Astrocyte (in vitro differentiated cells and primary cell): ENCODE data around the gene LAMA4. TPM values are rescaled to one million over a fixed set of nuclear protein-coding genes. Genes with fewer than 3 reads are reported as not detected.

Experiments used
- DNase-seq: peaks from one replicate; pipeline ENCODE4 v3.0.0-alpha.2; 2010; ENCODE audit warnings: low read depth
- FAIRE-seq: peaks from 2 replicates; lab custom pipeline; 2011; peaks lifted over from hg19 to GRCh38; lab: Jason Lieb, UNC
- H2AFZ ChIP-seq: 2 replicates; pipeline ENCODE4 v1.6.0; 2012; ENCODE audit warnings: low read depth, low read length, inconsistent platforms
- H3K27ac ChIP-seq: 2 replicates; pipeline ENCODE4 v1.5.1; 2011; ENCODE audit warnings: low read depth, low read length, inconsistent platforms
- H3K27me3 ChIP-seq: 2 replicates; pipeline ENCODE4 v1.6.0; 2011; ENCODE audit warnings: low read length, inconsistent platforms; ENCODE audit not compliant: insufficient read depth
- H3K36me3 ChIP-seq: 2 replicates; pipeline ENCODE4 v1.5.1; 2011; ENCODE audit warnings: low read length, inconsistent platforms; ENCODE audit not compliant: insufficient read depth
- H3K4me1 ChIP-seq: 2 replicates; pipeline ENCODE4 v1.5.1; 2011; ENCODE audit warnings: low read length, inconsistent platforms; ENCODE audit not compliant: insufficient read depth
- H3K4me2 ChIP-seq: 2 replicates; pipeline ENCODE4 v1.6.0; 2012; ENCODE audit warnings: low read length, inconsistent platforms
- H3K4me3 ChIP-seq: 2 replicates; pipeline ENCODE4 v1.5.1; 2011; ENCODE audit warnings: low read depth, mild to moderate bottlenecking, low read length, inconsistent platforms; ENCODE audit not compliant: insufficient read depth
- H3K79me2 ChIP-seq: 2 replicates; pipeline ENCODE4 v1.6.0; 2012; ENCODE audit warnings: mild to moderate bottlenecking, low read length, inconsistent platforms; ENCODE audit not compliant: insufficient read depth
- H3K9ac ChIP-seq: 2 replicates; pipeline ENCODE4 v1.6.0; 2012; ENCODE audit warnings: mild to moderate bottlenecking, low read length, inconsistent platforms
- H3K9me3 ChIP-seq: 2 replicates; pipeline ENCODE4 v1.5.1; 2012; ENCODE audit warnings: low read depth, mild to moderate bottlenecking, low read length, inconsistent platforms; ENCODE audit not compliant: insufficient read depth
- H4K20me1 ChIP-seq: 2 replicates; pipeline ENCODE4 v1.6.0; 2012; ENCODE audit warnings: low read length, inconsistent platforms; ENCODE audit not compliant: insufficient read depth
- H3K27ac Mint-ChIP-seq: one replicate; pipeline ENCODE4 v1.8.0; 2021; ENCODE audit warnings: mild to moderate bottlenecking, mixed read lengths; ENCODE audit not compliant: unreplicated experiment
- H3K27me3 Mint-ChIP-seq: one replicate; pipeline ENCODE4 v1.8.0; 2021; ENCODE audit warnings: low read depth, mixed read lengths; ENCODE audit not compliant: unreplicated experiment
- H3K36me3 Mint-ChIP-seq: one replicate; pipeline ENCODE4 v1.8.0; 2021; ENCODE audit warnings: low read depth, mixed read lengths; ENCODE audit not compliant: unreplicated experiment
- H3K4me1 Mint-ChIP-seq: one replicate; pipeline ENCODE4 v1.8.0; 2021; ENCODE audit warnings: low read depth, mixed read lengths; ENCODE audit not compliant: unreplicated experiment
- H3K4me3 Mint-ChIP-seq: one replicate; pipeline ENCODE4 v1.8.0; 2021; ENCODE audit warnings: mild to moderate bottlenecking, moderate library complexity, mixed read lengths; ENCODE audit not compliant: unreplicated experiment
- H3K9me3 Mint-ChIP-seq: one replicate; pipeline ENCODE4 v1.8.0; 2021; ENCODE audit warnings: mild to moderate bottlenecking, mixed read lengths; ENCODE audit not compliant: unreplicated experiment
- EZH2 ChIP-seq: IDR thresholded peaks from 2 replicates; pipeline ENCODE4 v1.6.1; 2012; ENCODE audit warnings: mild to moderate bottlenecking, low read length, inconsistent platforms; ENCODE audit not compliant: insufficient read depth
- total RNA-seq: library from RNA; stranded (reverse); gene quantifications from 2 replicates; pipeline ENCODE4 v1.2.1, GENCODE V29; 2021
- TF ChIP-seq, protein P1 (sequence below): IDR thresholded peaks from 2 replicates; pipeline ENCODE4 v1.5.1; 2011; ENCODE audit warnings: low read depth, mild to moderate bottlenecking, inconsistent platforms, low read length, moderate library complexity; ENCODE audit not compliant: insufficient read depth

LAMA4 gene
- total RNA-seq, 1 donor from 2014 or later: 2.0 TPM

- Mint-ChIP-seq H3K27ac (no peak overlapping the region), H3K4me1 (peaks cover 4% of the 10 kb centered on the region), H3K9me3 (peaks cover 3% of the 10 kb centered on the region), H3K4me3 (no peak overlapping the region), H3K36me3 (no peaks in the 10 kb centered on the region), H3K27me3 (peaks cover 2% of the 10 kb centered on the region)
- Histone ChIP-seq H4K20me1 (no peaks in the 10 kb centered on the region), H3K27ac (no peak overlapping the region), H3K79me2 (no peaks in the 10 kb centered on the region), H2AFZ (no peak overlapping the region), H3K9me3 (no peaks in the 10 kb centered on the region), H3K4me3 (no peak overlapping the region), H3K9ac (no peak overlapping the region), H3K4me2 (no peak overlapping the region), H3K36me3 (no peaks in the 10 kb centered on the region), H3K4me1 (peaks cover 3% of the 10 kb centered on the region), H3K27me3 (no peaks in the 10 kb centered on the region)
- DNase-seq (no peak), FAIRE-seq (no peak)
- TF ChIP-seq, protein P1, sequence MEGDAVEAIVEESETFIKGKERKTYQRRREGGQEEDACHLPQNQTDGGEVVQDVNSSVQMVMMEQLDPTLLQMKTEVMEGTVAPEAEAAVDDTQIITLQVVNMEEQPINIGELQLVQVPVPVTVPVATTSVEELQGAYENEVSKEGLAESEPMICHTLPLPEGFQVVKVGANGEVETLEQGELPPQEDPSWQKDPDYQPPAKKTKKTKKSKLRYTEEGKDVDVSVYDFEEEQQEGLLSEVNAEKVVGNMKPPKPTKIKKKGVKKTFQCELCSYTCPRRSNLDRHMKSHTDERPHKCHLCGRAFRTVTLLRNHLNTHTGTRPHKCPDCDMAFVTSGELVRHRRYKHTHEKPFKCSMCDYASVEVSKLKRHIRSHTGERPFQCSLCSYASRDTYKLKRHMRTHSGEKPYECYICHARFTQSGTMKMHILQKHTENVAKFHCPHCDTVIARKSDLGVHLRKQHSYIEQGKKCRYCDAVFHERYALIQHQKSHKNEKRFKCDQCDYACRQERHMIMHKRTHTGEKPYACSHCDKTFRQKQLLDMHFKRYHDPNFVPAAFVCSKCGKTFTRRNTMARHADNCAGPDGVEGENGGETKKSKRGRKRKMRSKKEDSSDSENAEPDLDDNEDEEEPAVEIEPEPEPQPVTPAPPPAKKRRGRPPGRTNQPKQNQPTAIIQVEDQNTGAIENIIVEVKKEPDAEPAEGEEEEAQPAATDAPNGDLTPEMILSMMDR: no peak
Observed at GRCh38 chr6:112279031-112279935, 24.9 kb upstream of the LAMA4 start.

DNA sequence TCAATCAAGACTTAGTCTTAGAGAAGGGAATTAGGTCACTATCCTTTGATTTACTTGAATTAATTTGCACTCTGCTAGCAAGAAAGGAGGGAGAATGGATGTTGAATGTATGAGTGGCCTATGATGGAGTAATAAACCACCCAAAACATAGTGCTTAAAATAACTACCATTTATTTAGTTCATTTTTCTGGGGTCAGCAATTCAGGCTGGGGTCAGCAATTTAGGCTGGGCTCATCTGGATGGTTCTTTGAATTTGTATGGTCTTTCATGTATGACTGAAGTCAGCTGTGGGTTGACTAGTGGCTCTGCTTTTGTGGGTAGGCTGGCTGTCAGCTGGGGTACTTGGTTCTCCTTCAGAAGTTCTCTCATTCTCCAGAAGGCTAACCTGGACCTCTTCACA is 21.0 kb upstream of the LAMA4 start:
- Histone ChIP-seq H3K4me1 (no peaks in the 10 kb centered on the region), H3K27ac (no peak overlapping the region), H3K4me3 (no peak overlapping the region), H3K79me2 (no peaks in the 10 kb centered on the region), H3K9ac (no peak overlapping the region), H4K20me1 (no peaks in the 10 kb centered on the region), H3K36me3 (no peaks in the 10 kb centered on the region), H3K4me2 (no peak overlapping the region), H3K27me3 (no peaks in the 10 kb centered on the region), H3K9me3 (no peaks in the 10 kb centered on the region), H2AFZ (peak overlapping the region; percentile 36)
- H3K4me1 Mint-ChIP-seq: no peaks in the 10 kb centered on the region
- H3K4me3 Mint-ChIP-seq: no peak overlapping the region
- no peak for TF ChIP-seq EZH2
- TF ChIP-seq, protein P1: no peak
- no peak for DNase-seq
- H3K9me3 Mint-ChIP-seq: no peaks in the 10 kb centered on the region
- no peak overlapping the region for H3K27ac Mint-ChIP-seq
- FAIRE-seq: no peak
- no peaks in the 10 kb centered on the region for H3K36me3 Mint-ChIP-seq
- peaks cover 2% of the 10 kb centered on the region for H3K27me3 Mint-ChIP-seq

- H3K36me3 Mint-ChIP-seq: no peaks in the 10 kb centered on the region
- Histone ChIP-seq H3K4me1 (no peaks in the 10 kb centered on the region), H2AFZ (no peak overlapping the region), H3K4me2 (no peak overlapping the region), H4K20me1 (no peaks in the 10 kb centered on the region), H3K9ac (no peak overlapping the region), H3K27ac (no peak overlapping the region), H3K9me3 (no peaks in the 10 kb centered on the region), H3K27me3 (no peaks in the 10 kb centered on the region), H3K79me2 (no peaks in the 10 kb centered on the region), H3K4me3 (no peak overlapping the region), H3K36me3 (no peaks in the 10 kb centered on the region)
- no peak overlapping the region for H3K27ac Mint-ChIP-seq
- H3K4me3 Mint-ChIP-seq: no peak overlapping the region
- no peaks in the 10 kb centered on the region for H3K4me1 Mint-ChIP-seq
- peaks cover 2% of the 10 kb centered on the region for H3K27me3 Mint-ChIP-seq
- FAIRE-seq (peak; percentile 26), DNase-seq (no peak)
- TF ChIP-seq, protein P1: no peak
- no peak for TF ChIP-seq EZH2
- H3K9me3 Mint-ChIP-seq: no peaks in the 10 kb centered on the region
Observed at GRCh38 chr6:112274774-112275173, 20.4 kb upstream of the LAMA4 start.
